HepG2 (cell line): Measurements from ENCODE around the gene SMARCB1. TPM values are rescaled to one million over a fixed set of nuclear protein-coding genes. Genes with fewer than 3 reads are reported as not detected.

Experiments used
- ASH2L ChIP-seq: fragments of 300-600, 200-600 bp; sonication (generic); IDR thresholded peaks from 2 replicates; pipeline ENCODE4 v1.7.0; 2017; ENCODE audit warnings: low read depth, mild to moderate bottlenecking, moderate library complexity, mixed read lengths, low read length; ENCODE audit not compliant: insufficient read length
- ATF7 ChIP-seq, 2 experiments: fragments of 450-650 bp in 1 of 2; sonication (generic) in 1 of 2; formaldehyde crosslinking in 1 of 2; IDR thresholded peaks; 2 replicates each; pipeline versions ENCODE4 v1.4.0 to v1.6.1; 2016 to 2020; ENCODE audit warnings: antibody characterized with exemption in 1 of 2, mild to moderate bottlenecking in 1 of 2, missing genetic modification reagents in 1 of 2
- DR1 ChIP-seq: sonication (generic); formaldehyde crosslinking; IDR thresholded peaks from 2 replicates; pipeline ENCODE4 v1.8.0; 2021; ENCODE audit warnings: mild to moderate bottlenecking, missing genetic modification reagents, inconsistent platforms
- ETV6 ChIP-seq: sonication (generic); formaldehyde crosslinking; conservative IDR thresholded peaks from 2 replicates; pipeline ENCODE4 v1.4.0; 2020; ENCODE audit warnings: missing genetic modification reagents
- FOXP1 ChIP-seq, 2 experiments: fragments of 450-650 bp in 1 of 2; IDR thresholded peaks; 2 replicates each; pipeline ENCODE4 v1.6.1; 2017 to 2018; ENCODE audit warnings: antibody characterized with exemption in 1 of 2
- HDAC1 ChIP-seq: sonication (generic); formaldehyde crosslinking; IDR thresholded peaks from 2 replicates; pipeline ENCODE4 v1.5.1; 2020; ENCODE audit warnings: mild to moderate bottlenecking, missing genetic modification reagents
- KAT8 ChIP-seq: IDR thresholded peaks from 2 replicates; pipeline ENCODE4 v1.6.1; 2016; ENCODE audit warnings: missing genetic modification reagents, missing compliant biosample characterization
- MEF2D ChIP-seq: sonication (generic); formaldehyde crosslinking; IDR thresholded peaks from 2 replicates; pipeline ENCODE4 v1.5.1; 2020; ENCODE audit warnings: mild to moderate bottlenecking, missing genetic modification reagents
- NR2F6 ChIP-seq, 2 experiments: IDR thresholded peaks; 2 replicates each; pipeline ENCODE4 v1.6.1; 2016; ENCODE audit warnings: antibody characterized with exemption in 1 of 2, mild to moderate bottlenecking in 1 of 2
- PITX1 ChIP-seq: sonication (generic); formaldehyde crosslinking; IDR thresholded peaks from 2 replicates; pipeline ENCODE4 v1.5.1; 2020; ENCODE audit warnings: mild to moderate bottlenecking, missing genetic modification reagents
- PLRG1 ChIP-seq: fragments of 450-650 bp; conservative IDR thresholded peaks from 2 replicates; pipeline ENCODE4 v1.6.1; 2016
- POGZ ChIP-seq: sonication (generic); formaldehyde crosslinking; IDR thresholded peaks from 2 replicates; pipeline ENCODE4 v1.4.0; 2020; ENCODE audit warnings: mild to moderate bottlenecking, missing genetic modification reagents
- PPARG ChIP-seq: conservative IDR thresholded peaks from 2 replicates; pipeline ENCODE4 v1.6.1; 2016; ENCODE audit warnings: missing biosample characterization, missing genetic modification reagents
- RARA ChIP-seq: IDR thresholded peaks from 2 replicates; pipeline ENCODE4 v1.6.1; 2016; ENCODE audit warnings: missing genetic modification reagents, missing compliant biosample characterization
- RFXAP ChIP-seq: sonication (generic); formaldehyde crosslinking; IDR thresholded peaks from 2 replicates; pipeline ENCODE4 v1.4.0; 2020; ENCODE audit warnings: missing genetic modification reagents, borderline replicate concordance
- SMARCE1 ChIP-seq: fragments of 450-650 bp; IDR thresholded peaks from 2 replicates; pipeline ENCODE4 v1.6.1; 2017; ENCODE audit warnings: borderline replicate concordance
- ZEB1 ChIP-seq: IDR thresholded peaks from 2 replicates; pipeline ENCODE4 v1.6.1; 2012; ENCODE audit warnings: mild to moderate bottlenecking, low read depth, inconsistent platforms; ENCODE audit not compliant: insufficient replicate concordance
- ZNF10 ChIP-seq: sonication (generic); formaldehyde crosslinking; IDR thresholded peaks from 2 replicates; pipeline ENCODE4 v1.4.0; 2020; ENCODE audit warnings: mild to moderate bottlenecking, low read depth, missing genetic modification reagents, borderline replicate concordance
- ZNF296 ChIP-seq: sonication (generic); formaldehyde crosslinking; conservative IDR thresholded peaks from 2 replicates; pipeline ENCODE4 v1.5.0; 2020; ENCODE audit warnings: mild to moderate bottlenecking, missing genetic modification reagents
- ZNF468 ChIP-seq: sonication (generic); formaldehyde crosslinking; IDR thresholded peaks from 2 replicates; pipeline ENCODE4 v1.8.0; 2022; ENCODE audit warnings: mild to moderate bottlenecking, moderate library complexity, missing genetic modification reagents
- ZNF619 ChIP-seq: sonication (generic); formaldehyde crosslinking; IDR thresholded peaks from 2 replicates; pipeline ENCODE4 v1.4.0; 2020; ENCODE audit warnings: mild to moderate bottlenecking, missing genetic modification reagents
- polyA plus RNA-seq, 8 experiments: library from polyadenylated mRNA; depleted of rRNA in 3 of 8; stranded (reverse) in 7 of 8; unstranded in 1 of 8; fragments of >200 nt; fragmentation: Illumina TruSeq in 4 of 8; extraction: Trizol in 4 of 8; gene quantifications; 2 replicates each; pipeline versions ENCODE4 v1.2.1 to v1.2.3, GENCODE V29; 2011 to 2016; ENCODE audit warnings: low read depth in 4 of 8, missing spikeins in 1 of 8, mixed read lengths in 1 of 8; ENCODE audit not compliant: insufficient read depth in 1 of 8
- total RNA-seq, 5 experiments: library from RNA; depleted of rRNA; stranded (reverse); fragments of >200 nt; fragmentation: Illumina TruSeq; extraction: Trizol; gene quantifications; 2 replicates each; pipeline ENCODE4 v1.2.3, GENCODE V29; 2016; ENCODE audit warnings: low read depth in 1 of 5
- TF ChIP-seq, protein P1 (sequence below): sonication (generic); formaldehyde crosslinking; IDR thresholded peaks from 2 replicates; pipeline ENCODE4 v1.4.0; 2020; ENCODE audit warnings: missing genetic modification reagents, borderline replicate concordance
- TF ChIP-seq, protein P2 (sequence below): sonication (generic); IDR thresholded peaks from 2 replicates; pipeline ENCODE4 v1.6.1; 2016; ENCODE audit warnings: low read depth, borderline replicate concordance
- TF ChIP-seq, protein P3 (sequence below): sonication (generic); formaldehyde crosslinking; IDR thresholded peaks from 2 replicates; pipeline ENCODE4 v1.4.0; 2020; ENCODE audit warnings: missing genetic modification reagents

Gene SMARCB1
- total and polyA plus RNA-seq, 2 of the 13 experiments (the other 11 are each of a cell fraction or from before 2014, with no cell fraction given) = 74.0 to 166 TPM

DNA sequence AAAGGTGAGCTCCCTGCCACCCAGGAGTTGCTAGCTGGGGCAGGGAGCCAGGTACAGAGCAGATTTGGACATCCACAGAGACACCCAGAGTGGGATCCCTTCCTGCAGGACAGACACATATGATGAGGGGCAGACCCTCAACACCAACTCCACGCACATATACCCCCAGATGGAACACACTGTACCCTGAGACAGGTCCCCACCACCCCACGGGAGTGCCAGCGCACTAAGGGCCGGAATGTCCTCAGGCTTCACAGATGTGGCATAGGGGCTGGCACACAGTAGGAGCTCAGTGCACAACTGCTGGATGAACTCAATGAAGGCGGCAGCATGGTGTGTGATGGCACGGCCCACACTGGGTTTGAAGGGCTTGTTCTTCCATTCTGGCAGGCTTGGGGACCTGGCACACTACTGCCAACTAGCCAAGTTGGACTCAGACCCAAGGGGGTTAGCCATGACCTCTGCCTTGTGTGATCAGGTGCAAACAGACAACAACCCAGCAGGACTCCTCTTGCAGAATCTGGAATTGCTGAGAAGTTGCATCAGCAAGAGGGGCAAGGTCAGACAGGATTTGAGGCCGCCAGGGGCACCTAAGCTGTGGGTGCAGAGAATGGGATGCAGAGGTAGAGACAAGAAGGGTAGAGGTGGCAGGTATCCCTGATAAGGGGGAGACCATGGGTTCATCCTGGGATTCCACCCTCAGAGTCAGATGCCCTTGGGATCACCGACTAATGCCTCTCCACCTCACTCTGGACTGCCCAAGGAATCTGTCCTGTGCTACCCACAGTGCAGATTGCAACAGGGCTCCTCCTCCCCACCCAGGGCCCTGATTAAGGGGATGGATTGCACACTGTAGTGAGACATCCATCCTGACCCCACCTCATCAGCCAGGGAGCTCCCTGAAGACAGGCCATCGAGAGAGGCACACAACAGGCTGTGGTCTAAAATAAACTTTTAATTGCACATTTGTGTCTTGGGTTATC is 21.6 kb upstream of the SMARCB1 start (continued):
- TF ChIP-seq ZNF10 (CRISPR knock-in tag) (no peak), ZNF468 (CRISPR knock-in tag) (no peak), MEF2D (CRISPR knock-in tag) (no peak), PITX1 (0 out of 2 replicates have a peak, but pooled peaks have one; percentile 33), NR2F6 (IDR thresholded peaks at IDR 0.05) (peak; percentile 74), NR2F6 (CRISPR knock-in tag; IDR thresholded peaks at IDR 0.05) (peak; percentile 73), ZNF296 (CRISPR knock-in tag) (no peak), FOXP1 (IDR thresholded peaks at IDR 0.05) (no peak), FOXP1 (CRISPR knock-in tag; IDR thresholded peaks at IDR 0.05) (peak; percentile 24; the same call in 1 of the 2 replicates), SMARCE1 (no peak), POGZ (CRISPR knock-in tag) (no peak), RFXAP (CRISPR knock-in tag) (no peak), ZNF619 (CRISPR knock-in tag) (no peak), ASH2L (no peak), ZEB1 (no peak), RARA (peak; percentile 75), PLRG1 (no peak), PPARG (CRISPR knock-in tag) (no peak), DR1 (CRISPR knock-in tag) (no peak), HDAC1 (CRISPR knock-in tag) (no peak), KAT8 (CRISPR knock-in tag) (no peak; the same call in 1 of the 2 replicates), ETV6 (CRISPR knock-in tag) (no peak), ATF7 (IDR thresholded peaks at IDR 0.05) (no peak), ATF7 (CRISPR knock-in tag; IDR thresholded peaks at IDR 0.05) (no peak)
- TF ChIP-seq, protein P1, sequence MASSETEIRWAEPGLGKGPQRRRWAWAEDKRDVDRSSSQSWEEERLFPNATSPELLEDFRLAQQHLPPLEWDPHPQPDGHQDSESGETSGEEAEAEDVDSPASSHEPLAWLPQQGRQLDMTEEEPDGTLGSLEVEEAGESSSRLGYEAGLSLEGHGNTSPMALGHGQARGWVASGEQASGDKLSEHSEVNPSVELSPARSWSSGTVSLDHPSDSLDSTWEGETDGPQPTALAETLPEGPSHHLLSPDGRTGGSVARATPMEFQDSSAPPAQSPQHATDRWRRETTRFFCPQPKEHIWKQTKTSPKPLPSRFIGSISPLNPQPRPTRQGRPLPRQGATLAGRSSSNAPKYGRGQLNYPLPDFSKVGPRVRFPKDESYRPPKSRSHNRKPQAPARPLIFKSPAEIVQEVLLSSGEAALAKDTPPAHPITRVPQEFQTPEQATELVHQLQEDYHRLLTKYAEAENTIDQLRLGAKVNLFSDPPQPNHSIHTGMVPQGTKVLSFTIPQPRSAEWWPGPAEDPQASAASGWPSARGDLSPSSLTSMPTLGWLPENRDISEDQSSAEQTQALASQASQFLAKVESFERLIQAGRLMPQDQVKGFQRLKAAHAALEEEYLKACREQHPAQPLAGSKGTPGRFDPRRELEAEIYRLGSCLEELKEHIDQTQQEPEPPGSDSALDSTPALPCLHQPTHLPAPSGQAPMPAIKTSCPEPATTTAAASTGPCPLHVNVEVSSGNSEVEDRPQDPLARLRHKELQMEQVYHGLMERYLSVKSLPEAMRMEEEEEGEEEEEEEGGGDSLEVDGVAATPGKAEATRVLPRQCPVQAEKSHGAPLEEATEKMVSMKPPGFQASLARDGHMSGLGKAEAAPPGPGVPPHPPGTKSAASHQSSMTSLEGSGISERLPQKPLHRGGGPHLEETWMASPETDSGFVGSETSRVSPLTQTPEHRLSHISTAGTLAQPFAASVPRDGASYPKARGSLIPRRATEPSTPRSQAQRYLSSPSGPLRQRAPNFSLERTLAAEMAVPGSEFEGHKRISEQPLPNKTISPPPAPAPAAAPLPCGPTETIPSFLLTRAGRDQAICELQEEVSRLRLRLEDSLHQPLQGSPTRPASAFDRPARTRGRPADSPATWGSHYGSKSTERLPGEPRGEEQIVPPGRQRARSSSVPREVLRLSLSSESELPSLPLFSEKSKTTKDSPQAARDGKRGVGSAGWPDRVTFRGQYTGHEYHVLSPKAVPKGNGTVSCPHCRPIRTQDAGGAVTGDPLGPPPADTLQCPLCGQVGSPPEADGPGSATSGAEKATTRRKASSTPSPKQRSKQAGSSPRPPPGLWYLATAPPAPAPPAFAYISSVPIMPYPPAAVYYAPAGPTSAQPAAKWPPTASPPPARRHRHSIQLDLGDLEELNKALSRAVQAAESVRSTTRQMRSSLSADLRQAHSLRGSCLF (CRISPR knock-in tag) = no peak
- TF ChIP-seq, protein P2, sequence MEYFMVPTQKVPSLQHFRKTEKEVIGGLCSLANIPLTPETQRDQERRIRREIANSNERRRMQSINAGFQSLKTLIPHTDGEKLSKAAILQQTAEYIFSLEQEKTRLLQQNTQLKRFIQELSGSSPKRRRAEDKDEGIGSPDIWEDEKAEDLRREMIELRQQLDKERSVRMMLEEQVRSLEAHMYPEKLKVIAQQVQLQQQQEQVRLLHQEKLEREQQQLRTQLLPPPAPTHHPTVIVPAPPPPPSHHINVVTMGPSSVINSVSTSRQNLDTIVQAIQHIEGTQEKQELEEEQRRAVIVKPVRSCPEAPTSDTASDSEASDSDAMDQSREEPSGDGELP = peak; percentile 61; the same call in 1 of the 2 replicates
- TF ChIP-seq, protein P3, sequence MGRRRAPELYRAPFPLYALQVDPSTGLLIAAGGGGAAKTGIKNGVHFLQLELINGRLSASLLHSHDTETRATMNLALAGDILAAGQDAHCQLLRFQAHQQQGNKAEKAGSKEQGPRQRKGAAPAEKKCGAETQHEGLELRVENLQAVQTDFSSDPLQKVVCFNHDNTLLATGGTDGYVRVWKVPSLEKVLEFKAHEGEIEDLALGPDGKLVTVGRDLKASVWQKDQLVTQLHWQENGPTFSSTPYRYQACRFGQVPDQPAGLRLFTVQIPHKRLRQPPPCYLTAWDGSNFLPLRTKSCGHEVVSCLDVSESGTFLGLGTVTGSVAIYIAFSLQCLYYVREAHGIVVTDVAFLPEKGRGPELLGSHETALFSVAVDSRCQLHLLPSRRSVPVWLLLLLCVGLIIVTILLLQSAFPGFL = no peak
